Glutamatergic neuron (in vitro differentiated cells): ENCODE measurements around the gene PRKCA. TPM values are rescaled to one million over a fixed set of nuclear protein-coding genes. Genes with fewer than 3 reads are reported as not detected.

Experiments used
- DNase-seq: peaks from one replicate; pipeline ENCODE4 v3.0.0; 2022
- H3K27ac Mint-ChIP-seq: one replicate; pipeline ENCODE4 v1.8.0; 2020; ENCODE audit warnings: mild to moderate bottlenecking, mixed read lengths, inconsistent platforms; ENCODE audit not compliant: unreplicated experiment
- H3K27me3 Mint-ChIP-seq: one replicate; pipeline ENCODE4 v1.8.0; 2020; ENCODE audit warnings: mild to moderate bottlenecking, moderate library complexity, mixed read lengths, inconsistent platforms; ENCODE audit not compliant: unreplicated experiment
- H3K36me3 Mint-ChIP-seq: one replicate; pipeline ENCODE4 v1.8.0; 2020; ENCODE audit warnings: mild to moderate bottlenecking, mixed read lengths, inconsistent platforms; ENCODE audit not compliant: unreplicated experiment
- H3K4me1 Mint-ChIP-seq: one replicate; pipeline ENCODE4 v1.8.0; 2020; ENCODE audit warnings: mild to moderate bottlenecking, low read depth, mixed read lengths, inconsistent platforms; ENCODE audit not compliant: unreplicated experiment
- H3K4me3 Mint-ChIP-seq: one replicate; pipeline ENCODE4 v1.8.0; 2020; ENCODE audit warnings: mild to moderate bottlenecking, mixed read lengths, inconsistent platforms; ENCODE audit not compliant: unreplicated experiment
- H3K9me3 Mint-ChIP-seq: one replicate; pipeline ENCODE4 v1.8.0; 2020; ENCODE audit warnings: mild to moderate bottlenecking, moderate library complexity, mixed read lengths, inconsistent platforms; ENCODE audit not compliant: unreplicated experiment
- total RNA-seq: library from RNA; stranded (reverse); fragmentation: NEBNext Ultra II Directional; extraction: Animal tissue kit (Norgen Biotek cat#: 25700); gene quantifications from one replicate; pipeline ENCODE4 v1.2.1, GENCODE V29; 2021; ENCODE audit not compliant: unreplicated experiment
- TF ChIP-seq, protein P1 (sequence below): fragments of 200-600 bp; sonication (generic); IDR thresholded peaks from one replicate; pipeline ENCODE4 v1.5.0; 2021; ENCODE audit not compliant: partially characterized antibody, unreplicated experiment

The PRKCA gene
- total RNA-seq, 1 donor from 2014 or later: 2.2 TPM

DNA sequence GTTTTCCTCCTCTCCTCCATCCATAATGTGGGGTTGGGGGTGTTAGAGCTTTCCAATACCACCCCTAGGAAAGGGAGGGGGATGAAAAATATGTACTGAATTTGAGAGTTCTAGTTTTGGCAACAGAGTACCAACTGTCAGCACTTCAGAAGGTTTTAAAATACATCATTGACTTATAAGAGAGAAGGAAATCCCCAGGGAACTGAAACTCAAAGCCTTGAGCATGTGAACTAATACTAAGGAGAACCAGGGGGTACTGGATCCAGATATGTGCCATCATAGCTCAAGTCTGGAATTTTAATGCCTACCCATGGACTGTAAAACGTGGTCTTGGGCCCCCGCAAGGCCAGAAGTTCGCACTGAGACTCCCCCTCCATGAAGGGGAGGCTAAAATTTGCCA, 548.3 kb downstream of the PRKCA start:
- H3K4me3 Mint-ChIP-seq: peak overlapping the region; percentile 35

DNA sequence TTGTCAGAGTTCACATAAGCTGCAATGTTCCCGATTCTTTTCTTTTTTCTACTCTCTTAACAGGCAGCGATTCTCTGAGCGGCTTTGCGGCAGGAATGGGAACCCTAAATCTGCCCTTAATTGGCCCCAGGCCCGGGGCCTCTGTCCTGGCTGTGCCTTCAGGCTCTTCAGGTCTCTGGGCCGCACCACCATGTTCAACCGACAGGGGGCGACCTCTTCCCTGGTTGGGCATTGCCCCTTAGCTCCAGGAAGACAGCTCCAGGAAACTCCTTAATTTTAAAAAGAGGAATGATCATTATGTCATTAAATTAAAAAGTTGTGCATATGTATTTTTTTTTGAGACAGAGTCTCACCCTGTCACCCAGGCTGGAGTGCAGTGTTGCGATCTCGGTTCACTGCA, 552.8 kb downstream of the PRKCA start:
- Mint-ChIP-seq H3K4me1 (peaks cover 12% of the 10 kb centered on the region), H3K4me3 (no peak overlapping the region), H3K36me3 (peaks cover 20% of the 10 kb centered on the region), H3K27me3 (peaks cover 6% of the 10 kb centered on the region), H3K9me3 (no peaks in the 10 kb centered on the region), H3K27ac (no peak overlapping the region)
- TF ChIP-seq, protein P1, sequence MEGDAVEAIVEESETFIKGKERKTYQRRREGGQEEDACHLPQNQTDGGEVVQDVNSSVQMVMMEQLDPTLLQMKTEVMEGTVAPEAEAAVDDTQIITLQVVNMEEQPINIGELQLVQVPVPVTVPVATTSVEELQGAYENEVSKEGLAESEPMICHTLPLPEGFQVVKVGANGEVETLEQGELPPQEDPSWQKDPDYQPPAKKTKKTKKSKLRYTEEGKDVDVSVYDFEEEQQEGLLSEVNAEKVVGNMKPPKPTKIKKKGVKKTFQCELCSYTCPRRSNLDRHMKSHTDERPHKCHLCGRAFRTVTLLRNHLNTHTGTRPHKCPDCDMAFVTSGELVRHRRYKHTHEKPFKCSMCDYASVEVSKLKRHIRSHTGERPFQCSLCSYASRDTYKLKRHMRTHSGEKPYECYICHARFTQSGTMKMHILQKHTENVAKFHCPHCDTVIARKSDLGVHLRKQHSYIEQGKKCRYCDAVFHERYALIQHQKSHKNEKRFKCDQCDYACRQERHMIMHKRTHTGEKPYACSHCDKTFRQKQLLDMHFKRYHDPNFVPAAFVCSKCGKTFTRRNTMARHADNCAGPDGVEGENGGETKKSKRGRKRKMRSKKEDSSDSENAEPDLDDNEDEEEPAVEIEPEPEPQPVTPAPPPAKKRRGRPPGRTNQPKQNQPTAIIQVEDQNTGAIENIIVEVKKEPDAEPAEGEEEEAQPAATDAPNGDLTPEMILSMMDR: peak; percentile 59
- DNase-seq: no peak

More for the DNA sequence above, 548.3 kb downstream of the PRKCA start:
- Mint-ChIP-seq H3K27ac (no peak overlapping the region), H3K4me1 (peaks cover 13% of the 10 kb centered on the region), H3K36me3 (peaks cover 27% of the 10 kb centered on the region), H3K27me3 (peaks cover 3% of the 10 kb centered on the region), H3K9me3 (peaks cover 4% of the 10 kb centered on the region)
- TF ChIP-seq, protein P1: no peak
- DNase-seq: no peak

DNA sequence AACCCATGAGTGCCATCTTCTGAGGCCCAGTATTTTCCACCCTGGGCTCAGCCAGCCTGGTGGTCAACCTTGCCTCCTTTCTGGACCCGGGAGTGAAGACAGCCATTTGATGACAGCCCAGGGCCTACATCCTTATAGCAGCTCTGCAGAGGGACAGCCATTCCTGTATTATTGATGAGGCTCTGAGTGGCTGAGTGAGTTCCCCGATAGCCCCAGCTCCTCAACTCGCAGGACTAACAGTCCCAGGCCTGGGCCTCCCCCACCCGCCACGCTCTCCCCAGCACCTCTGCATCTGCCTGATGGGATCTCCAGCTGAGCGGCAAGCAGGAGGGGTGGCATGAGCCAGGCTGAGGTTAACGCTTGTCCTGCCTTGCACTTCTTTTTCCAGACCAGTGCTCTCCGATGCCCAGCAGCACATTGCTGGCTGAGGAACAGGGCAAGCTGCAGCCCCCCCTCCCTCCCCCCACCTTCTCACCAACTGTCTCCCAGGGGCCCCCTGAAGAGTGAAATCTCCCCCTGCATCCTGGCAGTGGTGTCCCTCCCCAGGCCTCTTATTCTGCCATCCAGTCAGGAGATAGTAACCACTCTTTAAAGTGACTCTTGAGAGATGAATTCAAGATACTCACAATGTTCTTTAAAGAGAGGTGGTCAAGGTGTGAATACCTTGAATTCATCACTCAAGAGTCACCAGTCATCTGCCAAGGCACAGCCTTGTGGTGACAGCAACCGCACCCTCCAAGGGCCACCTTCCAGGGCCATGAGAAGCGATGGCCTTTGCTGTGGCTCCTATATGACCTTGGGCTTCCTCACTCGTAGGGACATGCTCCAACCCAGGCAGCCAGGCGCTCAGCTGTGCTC, 556.0 kb downstream of the PRKCA start:
- Mint-ChIP-seq H3K27ac (no peak overlapping the region), H3K36me3 (peaks cover 17% of the 10 kb centered on the region), H3K9me3 (no peaks in the 10 kb centered on the region), H3K4me1 (peaks cover 3% of the 10 kb centered on the region), H3K4me3 (no peak overlapping the region), H3K27me3 (peaks cover 6% of the 10 kb centered on the region)
- no peak for DNase-seq
- TF ChIP-seq, protein P1: no peak

DNA sequence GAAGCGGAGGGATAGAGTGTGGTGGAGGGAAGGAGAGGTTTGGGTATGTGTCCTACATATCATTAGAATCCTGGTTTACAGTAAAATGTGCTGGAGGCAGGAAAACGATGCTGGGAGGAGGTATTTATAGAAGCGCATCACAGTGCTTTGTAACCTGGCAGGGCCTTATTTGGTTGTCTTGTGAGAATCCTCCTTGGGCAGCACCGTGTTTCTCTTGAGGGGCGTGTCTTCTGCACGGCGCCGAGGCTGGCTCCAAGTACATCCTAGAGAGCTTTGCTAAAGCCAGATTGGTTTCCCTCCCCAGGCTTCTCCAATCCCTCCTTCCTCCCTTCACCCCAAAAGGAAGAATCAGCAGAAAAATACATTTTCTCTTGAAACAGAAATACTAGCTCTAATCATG, 556.9 kb downstream of the PRKCA start:
- TF ChIP-seq, protein P1: no peak
- Mint-ChIP-seq H3K27ac (no peak overlapping the region), H3K27me3 (peaks cover 6% of the 10 kb centered on the region), H3K4me3 (no peak overlapping the region), H3K36me3 (peaks cover 17% of the 10 kb centered on the region), H3K4me1 (peaks cover 3% of the 10 kb centered on the region), H3K9me3 (peaks cover 1% of the 10 kb centered on the region)
- DNase-seq: no peak

DNA sequence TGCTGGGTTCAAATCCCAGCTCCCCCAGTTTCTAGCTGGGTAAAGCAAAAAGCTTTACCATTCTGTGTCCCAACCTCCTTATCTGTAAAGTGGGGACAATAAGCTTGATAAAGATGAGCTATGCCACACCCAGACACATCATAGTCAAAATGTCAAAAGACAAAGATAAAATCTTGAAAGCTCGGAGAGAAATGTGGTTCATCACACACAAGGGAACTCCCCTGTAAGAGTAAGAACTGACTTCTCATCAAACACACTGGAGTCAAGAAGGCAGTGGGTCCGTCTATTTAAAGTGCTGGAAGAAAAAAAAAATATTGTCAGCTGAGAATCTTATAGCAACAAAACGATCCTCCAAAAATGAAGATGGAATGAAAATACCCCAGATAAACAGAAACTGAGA, 557.8 kb downstream of the PRKCA start:
- H3K27ac Mint-ChIP-seq: no peak overlapping the region
- H3K4me3 Mint-ChIP-seq: no peak overlapping the region
- TF ChIP-seq, protein P1: no peak

More for the DNA sequence above, 557.8 kb downstream of the PRKCA start:
- DNase-seq: no peak
- Mint-ChIP-seq H3K36me3 (peaks cover 9% of the 10 kb centered on the region), H3K27me3 (peaks cover 4% of the 10 kb centered on the region), H3K9me3 (peaks cover 1% of the 10 kb centered on the region), H3K4me1 (peaks cover 3% of the 10 kb centered on the region)
